ENCODE results near the gene DGAT2L6.

- TF ChIP-seq EZH2 (IDR thresholded peaks at IDR 0.05) = no peak
- no peak for TF ChIP-seq CTCF (IDR thresholded peaks at IDR 0.05)
Observed at GRCh38 chrX:70168238-70169188, 8.8 kb upstream of the DGAT2L6 start.
